SK-N-SH treated with all-trans-retinoic acid at 6 μM for 48 hours (cell line): ENCODE results near the gene ABCA6.

Source experiments
- ATAC-seq: fragments of 200-7000 bp; cut with Tn5 transposase; 3 replicates; pipeline ENCODE4 v1.9.1; 2020; ENCODE audit warnings: mild to moderate bottlenecking, moderate library complexity
- ARNTL ChIP-seq: fragments of 450-650 bp; formaldehyde crosslinking; IDR thresholded peaks from 2 replicates; pipeline ENCODE4 v1.5.0; 2020; ENCODE audit warnings: low read depth, mild to moderate bottlenecking, moderate library complexity, borderline replicate concordance
- BACH2 ChIP-seq: fragments of 250-450 bp; sonication (Bioruptor Pico); IDR thresholded peaks from 2 replicates; pipeline ENCODE4 v1.9.0; 2021; ENCODE audit warnings: mild to moderate bottlenecking, borderline replicate concordance
- CSDC2 ChIP-seq: fragments of 250-450 bp; sonication (Bioruptor Pico); IDR thresholded peaks from 2 replicates; pipeline ENCODE4 v1.5.0; 2020; ENCODE audit warnings: mild to moderate bottlenecking, moderate library complexity
- ESRRG ChIP-seq: fragments of 250-450 bp; sonication (Bioruptor Pico); IDR thresholded peaks from 2 replicates; pipeline ENCODE4 v1.6.1; 2021; ENCODE audit warnings: mild to moderate bottlenecking
- GLIS3 ChIP-seq: fragments of 250-450 bp; sonication (Bioruptor Pico); IDR thresholded peaks from 2 replicates; pipeline ENCODE4 v1.5.0; 2020; ENCODE audit warnings: mild to moderate bottlenecking, moderate library complexity
- ISL1 ChIP-seq: fragments of 250-450 bp; sonication (Bioruptor Pico); IDR thresholded peaks from 2 replicates; pipeline ENCODE4 v2.1.2; 2022; ENCODE audit warnings: mild to moderate bottlenecking, moderate library complexity
- OSR1 ChIP-seq: fragments of 250-450 bp; sonication (Bioruptor Pico); IDR thresholded peaks from 2 replicates; pipeline ENCODE4 v1.8.0; 2022; ENCODE audit warnings: moderate library complexity, mild to moderate bottlenecking, inconsistent platforms
- PPARA ChIP-seq: fragments of 250-450 bp; sonication (Bioruptor Pico); IDR thresholded peaks from 2 replicates; pipeline ENCODE4 v1.5.0; 2020; ENCODE audit warnings: mild to moderate bottlenecking, borderline replicate concordance
- RARB ChIP-seq: fragments of 250-450 bp; sonication (Bioruptor Pico); IDR thresholded peaks from 2 replicates; pipeline ENCODE4 v1.8.0; 2021; ENCODE audit warnings: mild to moderate bottlenecking, moderate library complexity
- SNAI2 ChIP-seq: fragments of 250-450 bp; sonication (Bioruptor Pico); IDR thresholded peaks from 2 replicates; pipeline ENCODE4 v1.5.0; 2020; ENCODE audit warnings: mild to moderate bottlenecking, moderate library complexity
- TCF4 ChIP-seq: fragments of 250-450 bp; sonication (Bioruptor Pico); IDR thresholded peaks from 2 replicates; pipeline ENCODE4 v1.8.0; 2021; ENCODE audit warnings: mild to moderate bottlenecking, moderate library complexity, borderline replicate concordance
- TOX ChIP-seq: fragments of 250-450 bp; sonication (Bioruptor Pico); IDR thresholded peaks from 2 replicates; pipeline ENCODE4 v1.8.0; 2021; ENCODE audit warnings: mild to moderate bottlenecking, moderate library complexity, borderline replicate concordance
- ZC3H10 ChIP-seq: fragments of 250-450 bp; sonication (Bioruptor Pico); IDR thresholded peaks from 2 replicates; pipeline ENCODE4 v1.5.1; 2021; ENCODE audit warnings: mild to moderate bottlenecking, moderate library complexity
- ZFP3 ChIP-seq: fragments of 250-450 bp; sonication (Bioruptor Pico); IDR thresholded peaks from 2 replicates; pipeline ENCODE4 v1.5.0; 2020; ENCODE audit warnings: mild to moderate bottlenecking, moderate library complexity
- ZFP30 ChIP-seq: fragments of 450-650 bp; formaldehyde crosslinking; IDR thresholded peaks from 2 replicates; pipeline ENCODE4 v1.5.0; 2022; ENCODE audit warnings: mild to moderate bottlenecking, moderate library complexity
- ZNF565 ChIP-seq: fragments of 450-650 bp; formaldehyde crosslinking; conservative IDR thresholded peaks from 2 replicates; pipeline ENCODE4 v1.5.0; 2020; ENCODE audit warnings: low read depth, mild to moderate bottlenecking, moderate library complexity
- ZNF8 ChIP-seq: fragments of 450-650 bp; formaldehyde crosslinking; IDR thresholded peaks from 2 replicates; pipeline ENCODE4 v1.5.0; 2020; ENCODE audit warnings: mild to moderate bottlenecking, moderate library complexity
- TF ChIP-seq, protein P1 (sequence below): fragments of 250-450 bp; sonication (Bioruptor Pico); IDR thresholded peaks from 2 replicates; pipeline ENCODE4 v1.8.0; 2020; ENCODE audit warnings: mild to moderate bottlenecking, moderate library complexity, borderline replicate concordance
- TF ChIP-seq, protein P2 (sequence below): fragments of 250-450 bp; sonication (Bioruptor Pico); IDR thresholded peaks from 2 replicates; pipeline ENCODE4 v1.5.1; 2020; ENCODE audit warnings: low read depth, mild to moderate bottlenecking, moderate library complexity
- TF ChIP-seq, protein P3 (sequence below): fragments of 250-450 bp; sonication (Bioruptor Pico); IDR thresholded peaks from 2 replicates; pipeline ENCODE4 v1.5.1; 2021; ENCODE audit warnings: mild to moderate bottlenecking, moderate library complexity
- TF ChIP-seq, protein P4 (sequence below): fragments of 250-450 bp; sonication (Bioruptor Pico); IDR thresholded peaks from 2 replicates; pipeline ENCODE4 v1.8.0; 2021; ENCODE audit warnings: low read depth, mild to moderate bottlenecking, moderate library complexity, borderline replicate concordance

The ABCA6 gene

DNA sequence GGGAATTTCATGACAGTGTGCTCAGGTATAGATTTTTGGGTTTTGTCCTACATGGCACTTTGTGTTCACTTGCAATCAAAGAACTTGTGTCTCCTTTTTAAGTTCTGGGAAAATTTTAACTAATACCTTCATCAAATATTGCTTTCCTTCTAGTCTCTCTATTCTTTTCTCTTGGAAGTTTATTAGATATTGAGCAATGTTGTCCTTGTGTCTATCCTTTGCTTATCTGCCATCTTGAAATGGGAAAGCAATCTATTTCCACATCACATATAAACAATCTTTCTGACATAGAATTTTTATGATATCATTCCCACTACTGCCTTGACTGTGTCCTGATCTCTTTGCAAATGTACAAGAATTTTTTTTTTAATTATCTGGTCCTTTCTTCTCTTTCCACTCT, 76.6 kb downstream of the ABCA6 start (continued):
- TF ChIP-seq, protein P1, sequence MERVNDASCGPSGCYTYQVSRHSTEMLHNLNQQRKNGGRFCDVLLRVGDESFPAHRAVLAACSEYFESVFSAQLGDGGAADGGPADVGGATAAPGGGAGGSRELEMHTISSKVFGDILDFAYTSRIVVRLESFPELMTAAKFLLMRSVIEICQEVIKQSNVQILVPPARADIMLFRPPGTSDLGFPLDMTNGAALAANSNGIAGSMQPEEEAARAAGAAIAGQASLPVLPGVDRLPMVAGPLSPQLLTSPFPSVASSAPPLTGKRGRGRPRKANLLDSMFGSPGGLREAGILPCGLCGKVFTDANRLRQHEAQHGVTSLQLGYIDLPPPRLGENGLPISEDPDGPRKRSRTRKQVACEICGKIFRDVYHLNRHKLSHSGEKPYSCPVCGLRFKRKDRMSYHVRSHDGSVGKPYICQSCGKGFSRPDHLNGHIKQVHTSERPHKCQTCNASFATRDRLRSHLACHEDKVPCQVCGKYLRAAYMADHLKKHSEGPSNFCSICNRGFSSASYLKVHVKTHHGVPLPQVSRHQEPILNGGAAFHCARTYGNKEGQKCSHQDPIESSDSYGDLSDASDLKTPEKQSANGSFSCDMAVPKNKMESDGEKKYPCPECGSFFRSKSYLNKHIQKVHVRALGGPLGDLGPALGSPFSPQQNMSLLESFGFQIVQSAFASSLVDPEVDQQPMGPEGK = no peak
- no peak for TF ChIP-seq ESRRG (CRISPR knock-in tag)
- TF ChIP-seq, all 23 proteins: peak for 0

DNA sequence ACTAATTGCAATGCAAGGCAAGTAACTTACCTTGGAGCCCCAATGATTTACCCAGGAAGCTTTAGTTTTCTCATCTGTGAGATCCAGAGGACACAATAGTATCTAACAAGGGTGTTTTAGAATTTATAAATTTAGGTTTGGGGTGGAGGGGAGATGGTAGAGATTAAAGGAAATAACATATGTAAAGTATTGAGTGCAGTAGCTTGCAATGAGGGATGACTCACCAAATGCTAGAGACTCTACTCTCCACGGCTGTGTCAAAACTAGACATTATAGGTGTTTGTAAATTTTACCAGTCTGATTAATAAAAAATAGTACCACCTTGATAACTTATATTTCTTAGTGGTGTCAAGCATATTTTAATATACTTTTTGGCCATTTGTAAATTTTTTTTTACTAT, 77.2 kb downstream of the ABCA6 start:
- no peak for ATAC-seq
- TF ChIP-seq RARB (CRISPR knock-in tag) = no peak
- no peak for TF ChIP-seq CSDC2
- no peak for TF ChIP-seq ZNF8 (CRISPR knock-in tag)
- no peak for TF ChIP-seq ZC3H10 (CRISPR knock-in tag)
- TF ChIP-seq, protein P2, sequence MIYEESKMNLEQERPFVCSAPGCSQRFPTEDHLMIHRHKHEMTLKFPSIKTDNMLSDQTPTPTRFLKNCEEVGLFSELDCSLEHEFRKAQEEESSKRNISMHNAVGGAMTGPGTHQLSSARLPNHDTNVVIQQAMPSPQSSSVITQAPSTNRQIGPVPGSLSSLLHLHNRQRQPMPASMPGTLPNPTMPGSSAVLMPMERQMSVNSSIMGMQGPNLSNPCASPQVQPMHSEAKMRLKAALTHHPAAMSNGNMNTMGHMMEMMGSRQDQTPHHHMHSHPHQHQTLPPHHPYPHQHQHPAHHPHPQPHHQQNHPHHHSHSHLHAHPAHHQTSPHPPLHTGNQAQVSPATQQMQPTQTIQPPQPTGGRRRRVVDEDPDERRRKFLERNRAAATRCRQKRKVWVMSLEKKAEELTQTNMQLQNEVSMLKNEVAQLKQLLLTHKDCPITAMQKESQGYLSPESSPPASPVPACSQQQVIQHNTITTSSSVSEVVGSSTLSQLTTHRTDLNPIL = no peak
- no peak for TF ChIP-seq ZNF565 (CRISPR knock-in tag)
- TF ChIP-seq TCF4 (CRISPR knock-in tag) = no peak
- TF ChIP-seq, protein P1 = no peak
- TF ChIP-seq OSR1 = no peak
- no peak for TF ChIP-seq ZFP3
- TF ChIP-seq, protein P3, sequence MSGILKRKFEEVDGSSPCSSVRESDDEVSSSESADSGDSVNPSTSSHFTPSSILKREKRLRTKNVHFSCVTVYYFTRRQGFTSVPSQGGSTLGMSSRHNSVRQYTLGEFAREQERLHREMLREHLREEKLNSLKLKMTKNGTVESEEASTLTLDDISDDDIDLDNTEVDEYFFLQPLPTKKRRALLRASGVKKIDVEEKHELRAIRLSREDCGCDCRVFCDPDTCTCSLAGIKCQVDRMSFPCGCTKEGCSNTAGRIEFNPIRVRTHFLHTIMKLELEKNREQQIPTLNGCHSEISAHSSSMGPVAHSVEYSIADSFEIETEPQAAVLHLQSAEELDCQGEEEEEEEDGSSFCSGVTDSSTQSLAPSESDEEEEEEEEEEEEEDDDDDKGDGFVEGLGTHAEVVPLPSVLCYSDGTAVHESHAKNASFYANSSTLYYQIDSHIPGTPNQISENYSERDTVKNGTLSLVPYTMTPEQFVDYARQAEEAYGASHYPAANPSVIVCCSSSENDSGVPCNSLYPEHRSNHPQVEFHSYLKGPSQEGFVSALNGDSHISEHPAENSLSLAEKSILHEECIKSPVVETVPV (CRISPR knock-in tag) = no peak
- TF ChIP-seq GLIS3 (CRISPR knock-in tag) = no peak
- TF ChIP-seq, protein P4, sequence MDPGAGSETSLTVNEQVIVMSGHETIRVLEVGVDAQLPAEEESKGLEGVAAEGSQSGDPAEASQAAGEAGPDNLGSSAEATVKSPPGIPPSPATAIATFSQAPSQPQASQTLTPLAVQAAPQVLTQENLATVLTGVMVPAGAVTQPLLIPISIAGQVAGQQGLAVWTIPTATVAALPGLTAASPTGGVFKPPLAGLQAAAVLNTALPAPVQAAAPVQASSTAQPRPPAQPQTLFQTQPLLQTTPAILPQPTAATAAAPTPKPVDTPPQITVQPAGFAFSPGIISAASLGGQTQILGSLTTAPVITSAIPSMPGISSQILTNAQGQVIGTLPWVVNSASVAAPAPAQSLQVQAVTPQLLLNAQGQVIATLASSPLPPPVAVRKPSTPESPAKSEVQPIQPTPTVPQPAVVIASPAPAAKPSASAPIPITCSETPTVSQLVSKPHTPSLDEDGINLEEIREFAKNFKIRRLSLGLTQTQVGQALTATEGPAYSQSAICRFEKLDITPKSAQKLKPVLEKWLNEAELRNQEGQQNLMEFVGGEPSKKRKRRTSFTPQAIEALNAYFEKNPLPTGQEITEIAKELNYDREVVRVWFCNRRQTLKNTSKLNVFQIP (CRISPR knock-in tag) = no peak
- TF ChIP-seq ESRRG (CRISPR knock-in tag) = no peak
- no peak for TF ChIP-seq TOX (CRISPR knock-in tag)
- no peak for TF ChIP-seq PPARA
- no peak for TF ChIP-seq SNAI2 (CRISPR knock-in tag)
- no peak for TF ChIP-seq BACH2 (CRISPR knock-in tag)
- TF ChIP-seq ZFP30 = no peak

DNA sequence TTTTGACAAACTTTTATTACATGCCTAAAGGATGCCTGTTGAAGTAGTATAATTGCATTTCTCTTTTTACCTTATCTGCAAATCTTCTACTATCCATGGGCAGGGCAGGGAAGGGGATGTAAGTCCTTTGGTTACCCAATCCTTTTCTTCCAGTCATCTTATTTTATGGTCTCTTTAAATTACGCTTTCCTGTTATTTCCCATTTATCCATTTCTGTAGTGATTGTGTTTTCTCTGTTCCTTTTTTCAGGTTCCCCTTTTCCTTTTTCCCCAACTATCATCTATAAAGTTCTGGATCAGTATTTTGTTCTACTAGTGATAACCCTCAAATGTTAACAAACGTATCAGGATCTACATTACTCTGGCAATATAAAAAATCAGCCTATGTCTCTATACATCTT, 77.7 kb downstream of the ABCA6 start:
- TF ChIP-seq ZNF8 (CRISPR knock-in tag) (no peak), OSR1 (no peak), ISL1 (CRISPR knock-in tag) (no peak), ARNTL (CRISPR knock-in tag) (no peak), TCF4 (CRISPR knock-in tag) (no peak), ZFP30 (no peak)
- TF ChIP-seq, protein P4 (CRISPR knock-in tag) = no peak
- ATAC-seq = no peak
